GM12872 (cell line): Measurements from ENCODE around the gene SLC40A1.

Experiments used
- TF ChIP-seq, protein P1 (sequence below): IDR thresholded peaks from 3 replicates; pipeline ENCODE4 v1.5.1; 2011; ENCODE audit warnings: low read depth, mild to moderate bottlenecking, low read length, moderate library complexity; ENCODE audit not compliant: insufficient read depth

Gene SLC40A1

DNA sequence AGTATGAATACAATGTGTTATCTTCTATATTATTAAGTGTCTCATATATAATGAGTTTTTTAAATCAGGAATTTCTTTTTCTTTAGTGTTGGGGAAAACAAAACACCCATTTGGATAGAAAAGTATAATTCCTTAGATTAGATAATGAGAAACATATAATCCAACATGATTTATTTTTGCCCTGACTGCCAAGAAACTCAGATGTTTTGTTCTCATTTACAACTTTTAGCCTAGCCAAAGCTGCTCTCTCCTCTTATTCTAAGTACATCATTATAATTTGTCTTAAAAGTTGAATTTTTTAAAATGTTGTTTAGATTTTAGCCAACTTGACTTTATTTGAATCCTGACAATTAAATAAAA is 68.6 kb downstream of the SLC40A1 start:
- TF ChIP-seq, protein P1, sequence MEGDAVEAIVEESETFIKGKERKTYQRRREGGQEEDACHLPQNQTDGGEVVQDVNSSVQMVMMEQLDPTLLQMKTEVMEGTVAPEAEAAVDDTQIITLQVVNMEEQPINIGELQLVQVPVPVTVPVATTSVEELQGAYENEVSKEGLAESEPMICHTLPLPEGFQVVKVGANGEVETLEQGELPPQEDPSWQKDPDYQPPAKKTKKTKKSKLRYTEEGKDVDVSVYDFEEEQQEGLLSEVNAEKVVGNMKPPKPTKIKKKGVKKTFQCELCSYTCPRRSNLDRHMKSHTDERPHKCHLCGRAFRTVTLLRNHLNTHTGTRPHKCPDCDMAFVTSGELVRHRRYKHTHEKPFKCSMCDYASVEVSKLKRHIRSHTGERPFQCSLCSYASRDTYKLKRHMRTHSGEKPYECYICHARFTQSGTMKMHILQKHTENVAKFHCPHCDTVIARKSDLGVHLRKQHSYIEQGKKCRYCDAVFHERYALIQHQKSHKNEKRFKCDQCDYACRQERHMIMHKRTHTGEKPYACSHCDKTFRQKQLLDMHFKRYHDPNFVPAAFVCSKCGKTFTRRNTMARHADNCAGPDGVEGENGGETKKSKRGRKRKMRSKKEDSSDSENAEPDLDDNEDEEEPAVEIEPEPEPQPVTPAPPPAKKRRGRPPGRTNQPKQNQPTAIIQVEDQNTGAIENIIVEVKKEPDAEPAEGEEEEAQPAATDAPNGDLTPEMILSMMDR = no peak

DNA sequence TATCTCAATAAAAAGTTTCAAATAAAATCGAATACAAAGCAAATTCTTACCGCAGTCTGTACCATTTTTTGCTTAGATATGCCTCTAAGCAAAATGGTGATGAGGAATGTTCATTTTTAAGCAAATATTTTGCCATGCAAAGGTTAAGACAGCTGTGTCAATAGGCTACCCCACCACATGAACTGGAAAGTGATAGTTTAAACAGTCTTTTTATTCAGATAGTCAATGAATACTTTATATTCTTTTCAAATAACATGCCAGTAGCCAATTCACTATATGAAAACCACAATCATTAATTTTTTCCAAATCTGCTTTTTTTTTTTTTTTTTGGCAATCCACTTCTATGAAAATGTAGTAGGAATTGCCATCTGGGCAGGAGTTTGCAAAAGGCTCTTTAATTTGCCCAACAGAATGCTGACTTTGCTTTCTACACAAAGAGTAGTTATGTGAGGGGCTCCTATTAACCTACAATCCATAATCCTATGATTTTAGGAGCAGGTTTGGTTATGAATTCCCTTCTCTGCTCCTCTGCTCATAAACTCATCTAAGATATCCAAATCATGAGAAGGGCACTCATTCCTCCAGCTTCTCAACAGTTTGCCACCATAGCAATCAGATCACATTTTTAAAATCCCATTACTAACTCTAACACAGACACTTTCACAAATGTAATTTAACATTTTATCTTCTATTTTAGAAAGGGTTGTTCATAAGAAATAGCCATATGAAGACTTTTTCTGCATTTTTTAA is 69.2 kb downstream of the SLC40A1 start:
- TF ChIP-seq, protein P1 = no peak
